Stimulated activated CD4-positive, alpha-beta T cell treated with anti-CD3 and anti-CD28 coated beads, Interleukin-2, amount 100 ng/mL, for 24 hours (primary cell): Measurements from ENCODE around the gene CALHM4.

Experiments
- DNase-seq, 2 donors: peaks; one replicate each; pipeline ENCODE4 v3.0.0-alpha.2; 2020

Gene CALHM4

GRCh38 chr6:116553451-116553850, at the start of gene CALHM4:
CALHM4 (plus strand) TSS chr6:116553751; CDS start chr6:116553794, 43 bp downstream.
- DNase-seq: no peak

GRCh38 chr6:116507324-116507723, 46.2 kb upstream of the CALHM4 start:
- no peak for DNase-seq

GRCh38 chr6:116508527-116508926, 45.0 kb upstream of the CALHM4 start:
- no peak for DNase-seq

GRCh38 chr6:116511424-116512110, 42.0 kb upstream of the CALHM4 start, which contains the start of gene CALHM5:
CALHM5 (plus strand) TSS chr6:116511639; CDS start chr6:116511697, 58 bp downstream.
- DNase-seq: no peak

- DNase-seq: no peak
Observed at GRCh38 chr6:116512111-116512559, 41.4 kb upstream of the CALHM4 start.

GRCh38 chr6:116512734-116513133, 40.8 kb upstream of the CALHM4 start:
- no peak for DNase-seq

- DNase-seq: no peak
Observed at GRCh38 chr6:116513224-116513875, 40.2 kb upstream of the CALHM4 start.

- DNase-seq: no peak
Observed at GRCh38 chr6:116514111-116514510, 39.4 kb upstream of the CALHM4 start.

GRCh38 chr6:116515141-116515540, 38.4 kb upstream of the CALHM4 start:
- DNase-seq: no peak

- no peak for DNase-seq
Observed at GRCh38 chr6:116518621-116519368, 34.8 kb upstream of the CALHM4 start.

GRCh38 chr6:116522896-116523295, 30.7 kb upstream of the CALHM4 start:
- no peak for DNase-seq

- DNase-seq: no peak
Observed at GRCh38 chr6:116524236-116524635, 29.3 kb upstream of the CALHM4 start.

- no peak for DNase-seq
Observed at GRCh38 chr6:116528133-116528532, 25.4 kb upstream of the CALHM4 start.

- no peak for DNase-seq
Observed at GRCh38 chr6:116528780-116529179, 24.8 kb upstream of the CALHM4 start.

- no peak for DNase-seq
Observed at GRCh38 chr6:116529466-116530290, 23.9 kb upstream of the CALHM4 start.

- DNase-seq: no peak
Observed at GRCh38 chr6:116530436-116530835, 23.1 kb upstream of the CALHM4 start.

GRCh38 chr6:116531675-116532570, 21.6 kb upstream of the CALHM4 start:
- DNase-seq: peak; percentile 63 to 71

GRCh38 chr6:116533233-116533957, 20.2 kb upstream of the CALHM4 start:
- DNase-seq: no peak

GRCh38 chr6:116535109-116535508, 18.4 kb upstream of the CALHM4 start:
- DNase-seq: no peak

- peak in 1 of 2 donors; percentile 20 for DNase-seq
Observed at GRCh38 chr6:116536216-116536621, 17.3 kb upstream of the CALHM4 start.

- no peak for DNase-seq
Observed at GRCh38 chr6:116542426-116542825, 11.1 kb upstream of the CALHM4 start.
